Sigmoid colon (tissue), 7 donors: Measurements from ENCODE around the gene PLK2. TPM values are rescaled to one million over a fixed set of nuclear protein-coding genes. Genes with fewer than 3 reads are reported as not detected.

Experiments
- DNase-seq: peaks from one replicate; pipeline ENCODE4 v3.0.0-alpha.2; 2019
- H3K27ac ChIP-seq, 4 donors: fragments of 200-600 bp; sonication (generic); one replicate each; pipeline ENCODE4 v1.5.1; 2016 to 2019; ENCODE audit warnings: mild to moderate bottlenecking in 1 of 4
- H3K27me3 ChIP-seq, 3 donors: fragments of 200-600 bp; sonication (generic); one replicate each; pipeline ENCODE4 v1.5.1; 2019; ENCODE audit warnings: mild to moderate bottlenecking in 1 of 3
- H3K36me3 ChIP-seq, 4 donors: fragments of 200-600 bp; sonication (generic); one replicate each; pipeline ENCODE4 v1.5.1; 2016 to 2019
- H3K4me1 ChIP-seq, 4 donors: fragments of 200-600 bp; sonication (generic); one replicate each; pipeline ENCODE4 v1.5.1; 2017 to 2019
- H3K4me3 ChIP-seq, 4 donors: fragments of 200-600 bp; sonication (generic); one replicate each; pipeline ENCODE4 v1.5.1; 2017 to 2019; ENCODE audit warnings: mild to moderate bottlenecking in 2 of 4, moderate library complexity in 1 of 4
- H3K9me3 ChIP-seq, 4 donors: fragments of 200-600 bp in 3 of 4; sonication (generic) in 3 of 4; one replicate each; pipeline versions ENCODE4 v1.5.1 to v1.6.1; 2013 to 2019
- CTCF ChIP-seq, 4 experiments: fragments of 450-650 bp in 3 of 4; fragments of 200-600 bp in 1 of 4; IDR thresholded peaks; one replicate each; pipeline ENCODE4 v1.5.1; 2016 to 2019; ENCODE audit warnings: antibody characterized with exemption in 4 of 4, mild to moderate bottlenecking in 3 of 4, moderate library complexity in 2 of 4
- EP300 ChIP-seq, 4 donors: sonication (generic); formaldehyde crosslinking; IDR thresholded peaks; one replicate each; pipeline ENCODE4 v1.6.1; 2017; ENCODE audit warnings: antibody characterized with exemption in 4 of 4
- POLR2A ChIP-seq, 2 donors: fragments of 450-650 bp; IDR thresholded peaks; one replicate each; pipeline ENCODE4 v1.6.1; 2016; ENCODE audit warnings: antibody characterized with exemption in 2 of 2, mild to moderate bottlenecking in 2 of 2, moderate library complexity in 2 of 2
- POLR2AphosphoS5 ChIP-seq, 4 donors: sonication (generic); formaldehyde crosslinking; IDR thresholded peaks; one replicate each; pipeline ENCODE4 v1.6.1; 2017; ENCODE audit warnings: antibody characterized with exemption in 4 of 4
- WGBS, 2 donors: extraction: QIAGEN DNeasy Blood & Tissue Kit; methylation state at CpG; one replicate each; pipeline ENCODE4 v1.1.7; 2013; 5-methylcytosine and 5-hydroxymethylcytosine counted together
- intact Hi-C: fragments of 100-400 bp; cut with DNase I; formaldehyde crosslinking; loops from one replicate; pipeline ENCODE4 v1.15.1; 2023
- polyA plus RNA-seq, 3 donors: library from polyadenylated mRNA; stranded (reverse); fragments of 200-250 nt; gene quantifications; one replicate each; pipeline ENCODE4 v1.2.3, GENCODE V29; 2013
- total RNA-seq, 4 donors: library from RNA; depleted of rRNA; stranded (reverse); fragments of >200 nt; gene quantifications; one replicate each; pipeline ENCODE4 v1.1.0, GENCODE V29; 2016
- donor health status: healthy with polysubstance abuse.
- donor health status: Bipolar disorder and iron deficiency.
- donor health status: healthy.

PLK2 gene
- total and polyA plus RNA-seq, 7 donors: 6.4 to 46.3 (median 19.3) TPM

- no peak for DNase-seq
- H3K4me3 ChIP-seq: no peak overlapping the region
- peaks cover 0 to 5% (median 0%) of the 10 kb centered on the region in 4 donors for H3K4me1 ChIP-seq
- intact Hi-C loops: no loop called here
- H3K36me3 ChIP-seq: peaks cover 0 to 26% (median 13%) of the 10 kb centered on the region in 4 donors
- 87 to 92% methylated on average over 3 of the region's 3 CpGs for WGBS, 2 donors
- H3K27me3 ChIP-seq: no peaks in the 10 kb centered on the region
- no peak overlapping the region for H3K27ac ChIP-seq
- TF ChIP-seq EP300 (IDR thresholded peaks at IDR 0.05): no peak
- no peaks in the 10 kb centered on the region for H3K9me3 ChIP-seq
Observed at GRCh38 chr5:58452566-58453258, 7.2 kb downstream of the PLK2 start.

- H3K9me3 ChIP-seq: no peaks in the 10 kb centered on the region
- H3K27me3 ChIP-seq: no peaks in the 10 kb centered on the region
- no peak overlapping the region for H3K27ac ChIP-seq
- no peak for DNase-seq
- no peak overlapping the region for H3K4me3 ChIP-seq
- 92 to 94% methylated on average over 8 of the region's 8 CpGs for WGBS, 2 donors
- intact Hi-C loops: no loop called here
- peaks cover 0 to 26% (median 13%) of the 10 kb centered on the region in 4 donors for H3K36me3 ChIP-seq
- TF ChIP-seq EP300 (IDR thresholded peaks at IDR 0.05): no peak
- no peak for TF ChIP-seq POLR2A (IDR thresholded peaks at IDR 0.05)
- TF ChIP-seq CTCF (IDR thresholded peaks at IDR 0.05): no peak
- TF ChIP-seq POLR2AphosphoS5 (IDR thresholded peaks at IDR 0.05): no peak
- peaks cover 0 to 5% (median 0%) of the 10 kb centered on the region in 4 donors for H3K4me1 ChIP-seq
Observed at GRCh38 chr5:58451732-58452565, 7.9 kb downstream of the PLK2 start.

GRCh38 chr5:58450811-58451629, 8.9 kb downstream of the PLK2 start:
- 81 to 83% methylated on average over 10 of the region's 10 CpGs for WGBS, 2 donors
- Histone ChIP-seq H3K27me3 (no peaks in the 10 kb centered on the region), H3K4me1 (peaks cover 0 to 5% (median 0%) of the 10 kb centered on the region in 4 donors), H3K9me3 (no peaks in the 10 kb centered on the region), H3K4me3 (no peak overlapping the region), H3K27ac (no peak overlapping the region), H3K36me3 (peaks cover 0 to 26% (median 12%) of the 10 kb centered on the region in 4 donors)
- intact Hi-C loops: no loop called here
- no peak for DNase-seq
- no peak for TF ChIP-seq CTCF (IDR thresholded peaks at IDR 0.05)
- no peak for TF ChIP-seq POLR2AphosphoS5 (IDR thresholded peaks at IDR 0.05)
- TF ChIP-seq EP300 (IDR thresholded peaks at IDR 0.05): no peak
- TF ChIP-seq POLR2A (IDR thresholded peaks at IDR 0.05): no peak

- intact Hi-C loops: no loop called here
- H3K27me3 ChIP-seq: no peaks in the 10 kb centered on the region
- DNase-seq: no peak
- H3K4me1 ChIP-seq: peaks cover 0 to 5% (median 0%) of the 10 kb centered on the region in 4 donors
- H3K36me3 ChIP-seq: peaks cover 0 to 17% (median 8%) of the 10 kb centered on the region in 4 donors
- H3K27ac ChIP-seq: no peak overlapping the region
- no peak overlapping the region for H3K4me3 ChIP-seq
- TF ChIP-seq CTCF (IDR thresholded peaks at IDR 0.05) (no peak), EP300 (IDR thresholded peaks at IDR 0.05) (no peak), POLR2A (IDR thresholded peaks at IDR 0.05) (no peak), POLR2AphosphoS5 (IDR thresholded peaks at IDR 0.05) (no peak)
- no peaks in the 10 kb centered on the region for H3K9me3 ChIP-seq
- WGBS, 2 donors: 77 to 78% methylated on average over 3 of the region's 3 CpGs
Observed at GRCh38 chr5:58450018-58450417, 9.9 kb downstream of the PLK2 start.
